ENCODE measurements around the gene PLCB3.

PLCB3 gene

GRCh38 chr11:64312947-64313346 is 61.6 kb downstream of the PLCB3 start:
- no peak for TF ChIP-seq CTCF (conservative IDR thresholded peaks at IDR 0.05)
- peak overlapping the region; percentile 100 for H3K27ac ChIP-seq

DNA sequence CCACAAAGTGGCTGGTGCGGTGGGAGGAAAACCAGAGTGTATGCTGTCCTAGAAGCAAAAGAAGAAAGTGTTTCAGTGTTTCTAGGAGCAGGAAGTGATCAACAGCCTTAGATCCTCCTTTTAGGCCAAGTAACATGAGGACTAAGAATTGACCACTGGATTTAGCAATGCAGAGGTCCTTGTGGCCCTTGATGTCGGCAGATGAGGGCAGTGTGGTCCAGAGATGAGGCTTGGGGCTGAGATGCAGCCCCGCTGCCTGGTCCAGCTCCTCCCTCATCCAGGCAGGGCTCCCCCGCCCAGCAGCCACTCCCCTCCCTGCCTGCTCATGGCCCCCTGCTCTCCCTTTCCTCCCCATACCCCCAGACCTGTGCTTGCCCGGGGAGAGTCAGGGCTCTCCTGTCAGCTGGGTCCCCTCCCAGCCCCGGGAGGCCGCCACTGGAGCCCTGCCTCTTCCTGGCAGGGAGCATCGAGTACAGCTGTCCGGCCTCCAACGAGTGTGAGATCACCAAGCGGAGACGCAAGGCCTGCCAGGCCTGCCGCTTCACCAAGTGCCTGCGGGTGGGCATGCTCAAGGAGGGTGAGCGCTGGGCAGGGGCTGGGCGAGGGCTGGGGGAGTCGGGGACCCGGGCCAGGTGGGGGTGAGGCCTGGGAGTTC is 62.3 kb downstream of the PLCB3 start:
- H3K27ac ChIP-seq: peak overlapping the region; percentile 100
- no peak for TF ChIP-seq CTCF (conservative IDR thresholded peaks at IDR 0.05)

GRCh38 chr11:64314146-64314804 is 62.9 kb downstream of the PLCB3 start:
- peak overlapping the region; percentile 100 for H3K27ac ChIP-seq
- peak; percentile 68 for TF ChIP-seq CTCF (conservative IDR thresholded peaks at IDR 0.05)

DNA sequence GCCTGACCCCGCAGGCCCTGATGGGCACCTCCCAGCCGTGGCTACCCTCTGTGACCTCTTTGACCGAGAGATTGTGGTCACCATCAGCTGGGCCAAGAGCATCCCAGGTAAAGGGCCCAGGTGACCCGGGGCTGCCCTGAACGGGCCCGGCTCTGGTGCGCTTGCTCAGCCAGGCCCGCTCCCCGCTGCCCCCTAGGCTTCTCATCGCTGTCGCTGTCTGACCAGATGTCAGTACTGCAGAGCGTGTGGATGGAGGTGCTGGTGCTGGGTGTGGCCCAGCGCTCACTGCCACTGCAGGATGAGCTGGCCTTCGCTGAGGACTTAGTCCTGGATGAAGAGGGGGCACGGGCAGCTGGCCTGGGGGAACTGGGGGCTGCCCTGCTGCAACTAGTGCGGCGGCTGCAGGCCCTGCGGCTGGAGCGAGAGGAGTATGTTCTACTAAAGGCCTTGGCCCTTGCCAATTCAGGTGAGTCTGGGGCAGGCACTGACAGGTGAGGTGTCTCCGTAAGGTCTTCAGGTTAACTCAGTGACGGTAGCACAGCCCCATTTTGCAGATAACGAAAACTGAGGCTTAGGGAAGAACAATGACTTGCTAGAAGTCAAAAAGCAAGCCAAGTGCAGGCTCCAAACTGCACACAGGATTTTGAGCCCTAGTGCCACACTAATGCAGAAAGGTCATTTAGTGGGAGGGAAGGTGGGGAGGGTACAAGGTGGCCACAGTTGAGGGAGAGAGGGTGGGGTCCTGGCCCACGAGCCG is 63.7 kb downstream of the PLCB3 start:
- TF ChIP-seq CTCF (conservative IDR thresholded peaks at IDR 0.05): peak; percentile 55; the same call in 1 of the 2 replicates
- peak overlapping the region; percentile 100 for H3K27ac ChIP-seq

GRCh38 chr11:64315667-64316526 is 64.6 kb downstream of the PLCB3 start:
- peak overlapping the region; percentile 100 for H3K27ac ChIP-seq

DNA sequence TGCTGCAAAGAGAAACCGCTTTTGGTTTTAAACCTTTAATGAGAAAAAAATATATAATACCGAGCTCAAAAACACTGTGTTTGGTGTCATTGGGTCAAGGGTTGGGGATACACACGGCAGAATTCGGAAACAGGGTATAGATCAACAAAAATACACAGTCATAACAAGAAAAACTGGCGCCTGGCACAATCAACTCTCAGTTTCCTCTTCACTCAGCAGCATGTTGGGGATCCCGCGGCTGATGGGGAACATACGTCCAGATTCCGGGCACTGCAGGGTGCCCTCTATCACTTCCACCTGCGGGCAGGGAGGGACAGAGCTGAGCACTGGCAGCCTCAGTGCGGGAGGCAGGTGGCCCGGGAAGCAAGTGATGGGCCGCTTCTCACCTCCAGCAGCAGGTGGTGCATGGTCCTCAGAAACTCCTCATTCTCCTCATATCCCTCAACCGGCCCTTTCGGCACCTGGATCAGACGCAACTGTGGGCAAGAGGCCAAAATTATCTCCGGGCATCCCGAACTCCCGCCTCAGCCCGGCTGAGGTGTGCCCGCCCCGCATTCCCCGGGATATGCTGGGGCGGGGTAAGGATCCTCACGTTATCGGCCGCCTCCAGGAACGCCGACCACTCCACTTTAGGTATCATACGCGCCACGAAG is 65.5 kb downstream of the PLCB3 start:
- TF ChIP-seq CTCF (conservative IDR thresholded peaks at IDR 0.05): peak; percentile 92
- H3K27ac ChIP-seq: peak overlapping the region; percentile 100

GRCh38 chr11:64317325-64317960 is 66.1 kb downstream of the PLCB3 start, which contains the start of gene TRMT112:
TRMT112 (minus strand) TSS chr11:64317559; CDS start chr11:64317526, 33 bp downstream.
- H3K27ac ChIP-seq: peak within 1 kb of the TSS; percentile 100
- no peak for TF ChIP-seq CTCF (conservative IDR thresholded peaks at IDR 0.05)

Data from VCaP (cell line).